GM06990 (cell line): Measurements from ENCODE around the gene POLR3G.
A peak's percentile ranks its signal among the peaks of the same experiment; 100 is the strongest.

Experiments
- DNase-seq: peaks from one replicate; pipeline ENCODE4 v3.0.0-alpha.2; 2011; ENCODE audit not compliant: insufficient read length; ENCODE audit errors: extremely low read depth
- H3K27me3 ChIP-seq: replicated peaks from 2 replicates; pipeline ENCODE4 v1.6.0; 2011; ENCODE audit warnings: low read length; ENCODE audit not compliant: control insufficient read depth, insufficient read depth
- H3K36me3 ChIP-seq: 2 replicates; pipeline ENCODE4 v1.5.1; 2011; ENCODE audit warnings: low read length; ENCODE audit not compliant: control insufficient read depth, insufficient read depth
- H3K4me3 ChIP-seq: replicated peaks from 2 replicates; pipeline ENCODE4 v1.5.1; 2011; ENCODE audit warnings: low read depth, mild to moderate bottlenecking, control low read depth, low read length
- CTCF ChIP-seq: IDR thresholded peaks from 2 replicates; pipeline ENCODE4 v1.5.1; 2011; ENCODE audit warnings: low read length, control low read depth, mild to moderate bottlenecking, inconsistent platforms; ENCODE audit not compliant: insufficient read depth, poor library complexity, severe bottlenecking

Gene POLR3G

GRCh38 chr5:90446961-90447360 lies 27.7 kb upstream of the POLR3G start:
- DNase-seq = no peak
- Histone ChIP-seq H3K36me3 (no peaks in the 10 kb centered on the region), H3K4me3 (no peak overlapping the region), H3K27me3 (no peaks in the 10 kb centered on the region)
- no peak for TF ChIP-seq CTCF

GRCh38 chr5:90461288-90461687 lies 13.4 kb upstream of the POLR3G start:
- H3K4me3 ChIP-seq = no peak overlapping the region
- H3K27me3 ChIP-seq = no peaks in the 10 kb centered on the region
- no peak for DNase-seq
- no peaks in the 10 kb centered on the region; the same call in 1 of the 2 replicates for H3K36me3 ChIP-seq
- no peak for TF ChIP-seq CTCF

GRCh38 chr5:90472783-90473395 lies 1.8 kb upstream of the POLR3G start:
- H3K4me3 ChIP-seq = peak overlapping the region; percentile 85
- no peak for DNase-seq
- no peak for TF ChIP-seq CTCF
- no peaks in the 10 kb centered on the region for H3K36me3 ChIP-seq
- H3K27me3 ChIP-seq = no peaks in the 10 kb centered on the region

- no peak for TF ChIP-seq CTCF
- DNase-seq = no peak
- H3K4me3 ChIP-seq = peak overlapping the region; percentile 85
- H3K27me3 ChIP-seq = no peaks in the 10 kb centered on the region
- H3K36me3 ChIP-seq = no peaks in the 10 kb centered on the region
Measured at GRCh38 chr5:90473396-90474234, 1.0 kb upstream of the POLR3G start.

- Histone ChIP-seq H3K4me3 (peak overlapping the region; percentile 85), H3K36me3 (no peaks in the 10 kb centered on the region), H3K27me3 (no peaks in the 10 kb centered on the region)
- DNase-seq = no peak
- TF ChIP-seq CTCF = no peak
Measured at GRCh38 chr5:90475436-90475980, 844 bp downstream of the POLR3G start.
